HEK293T (cell line): ENCODE results near the gene MRPS23.
A peak's percentile ranks its signal among the peaks of the same experiment; 100 is the strongest.

ENCODE experiments used
- CTCF ChIA-PET: fragments of 350-600 bp; formaldehyde crosslinking; extraction: SDS; loops from one replicate; lab custom pipeline; 2021; ENCODE audit warnings: antibody characterized with exemption, inconsistent platforms; lab: Yijun Ruan, JAX
- POLR2A ChIA-PET: fragments of 350-600 bp; formaldehyde crosslinking; extraction: SDS; loops from one replicate; lab custom pipeline; 2020; ENCODE audit warnings: antibody characterized with exemption, inconsistent platforms; lab: Yijun Ruan, JAX
- DNase-seq: peaks from one replicate; pipeline ENCODE4 v3.0.0; 2012; ENCODE audit warnings: mixed read lengths; ENCODE audit errors: extremely low spot score
- ARNT ChIP-seq: fragments of 450-650 bp; IDR thresholded peaks from 2 replicates; pipeline ENCODE4 v1.6.1; 2017; ENCODE audit warnings: mild to moderate bottlenecking
- BHLHE40 ChIP-seq: fragments of 450-650 bp; IDR thresholded peaks from 2 replicates; pipeline ENCODE4 v1.6.1; 2016; ENCODE audit warnings: mild to moderate bottlenecking, moderate library complexity, borderline replicate concordance
- CTBP1 ChIP-seq: fragments of 450-650 bp; IDR thresholded peaks from 2 replicates; pipeline ENCODE4 v1.6.1; 2016; ENCODE audit warnings: borderline replicate concordance
- ELF4 ChIP-seq: fragments of 450-650 bp; IDR thresholded peaks from 2 replicates; pipeline ENCODE4 v1.6.1; 2017; ENCODE audit warnings: antibody characterized with exemption
- FOXA1 ChIP-seq: fragments of 450-650 bp; IDR thresholded peaks from 2 replicates; pipeline ENCODE4 v1.6.1; 2016; ENCODE audit warnings: mild to moderate bottlenecking
- FOXK2 ChIP-seq: fragments of 450-650 bp; IDR thresholded peaks from 2 replicates; pipeline ENCODE4 v1.6.1; 2016; ENCODE audit warnings: mild to moderate bottlenecking
- FOXM1 ChIP-seq: fragments of 450-650 bp; IDR thresholded peaks from 2 replicates; pipeline ENCODE4 v1.6.1; 2017; ENCODE audit warnings: mild to moderate bottlenecking, borderline replicate concordance
- HDGF ChIP-seq: fragments of 450-650 bp; IDR thresholded peaks from 2 replicates; pipeline ENCODE4 v1.6.1; 2017; ENCODE audit warnings: antibody characterized with exemption, borderline replicate concordance
- L3MBTL2 ChIP-seq: fragments of 450-650 bp; conservative IDR thresholded peaks from 2 replicates; pipeline ENCODE4 v1.6.1; 2016; ENCODE audit warnings: mild to moderate bottlenecking
- LEF1 ChIP-seq: fragments of 450-650 bp; IDR thresholded peaks from 2 replicates; pipeline ENCODE4 v1.6.1; 2017; ENCODE audit warnings: mild to moderate bottlenecking, borderline replicate concordance
- NFRKB ChIP-seq: fragments of 450-650 bp; IDR thresholded peaks from 2 replicates; pipeline ENCODE4 v1.6.1; 2016; ENCODE audit warnings: mild to moderate bottlenecking, moderate library complexity
- PKNOX1 ChIP-seq: fragments of 450-650 bp; IDR thresholded peaks from 2 replicates; pipeline ENCODE4 v1.6.1; 2016
- SP1 ChIP-seq: fragments of 450-650 bp; IDR thresholded peaks from 2 replicates; pipeline ENCODE4 v1.6.1; 2017
- SUZ12 ChIP-seq: fragments of 450-650 bp; IDR thresholded peaks from 2 replicates; pipeline ENCODE4 v1.6.1; 2016; ENCODE audit warnings: mild to moderate bottlenecking
- TARDBP ChIP-seq: fragments of 450-650 bp; IDR thresholded peaks from 2 replicates; pipeline ENCODE4 v1.6.1; 2016
- ZNF384 ChIP-seq: fragments of 450-650 bp; IDR thresholded peaks from 2 replicates; pipeline ENCODE4 v1.6.1; 2016

Gene MRPS23

GRCh38 chr17:57869617-57870282, 19.9 kb upstream of the MRPS23 start:
- TF ChIP-seq HDGF (no peak), ELF4 (no peak), ZNF384 (no peak), FOXA1 (no peak), PKNOX1 (no peak)
- DNase-seq, result no peak
- POLR2A ChIA-PET, result interaction anchor here (2.2 to 3.9 kb wide), 2 partner anchors 9 to 137 kb away, joined by 10 to 12 read pairs; partner anchors contain the start of gene SRSF1
- CTCF ChIA-PET, result interaction anchor here (0.7 kb wide), 1 partner anchor 84 kb away, joined by 4 read pairs; no protein-coding TSS in a partner anchor

- DNase-seq, result no peak
- CTCF ChIA-PET, result no interaction called here
- POLR2A ChIA-PET, result interaction anchor here (2.2 to 3.9 kb wide), 2 partner anchors 9 to 138 kb away, joined by 10 to 12 read pairs; partner anchors contain the start of gene SRSF1
- no peak for TF ChIP-seq FOXA1
- no peak for TF ChIP-seq SP1
- TF ChIP-seq CTBP1, result no peak
- no peak for TF ChIP-seq L3MBTL2
- TF ChIP-seq PKNOX1, result no peak
- no peak for TF ChIP-seq ZNF384
Observed at GRCh38 chr17:57868910-57869616, 19.2 kb upstream of the MRPS23 start.

GRCh38 chr17:57868007-57868909, 18.4 kb upstream of the MRPS23 start:
- no peak for TF ChIP-seq ELF4
- no peak for TF ChIP-seq L3MBTL2
- no peak for TF ChIP-seq FOXA1
- no peak for TF ChIP-seq SUZ12
- no peak for TF ChIP-seq CTBP1
- no peak for TF ChIP-seq NFRKB
- TF ChIP-seq FOXK2, result no peak
- TF ChIP-seq ZNF384, result no peak
- no peak for TF ChIP-seq PKNOX1
- no peak for TF ChIP-seq FOXM1
- TF ChIP-seq HDGF, result no peak
- TF ChIP-seq LEF1, result no peak
- TF ChIP-seq TARDBP, result no peak
- TF ChIP-seq SP1, result no peak
- no peak for TF ChIP-seq BHLHE40
- TF ChIP-seq ARNT, result no peak
- ChIA-PET POLR2A (interaction anchor here (1.4 to 3.9 kb wide), 3 partner anchors 8 to 138 kb away, joined by 3 to 12 read pairs (median 10); partner anchors contain the start of gene SRSF1), CTCF (interaction anchor here (0.7 kb wide), 1 partner anchor 111 kb away, joined by 3 read pairs; no protein-coding TSS in a partner anchor)
- peak; percentile 48 for DNase-seq

GRCh38 chr17:57867126-57867525, 17.3 kb upstream of the MRPS23 start:
- no peak for DNase-seq
- no peak for TF ChIP-seq PKNOX1
- TF ChIP-seq FOXA1, result no peak
- no peak for TF ChIP-seq BHLHE40
- TF ChIP-seq SP1, result no peak
- no peak for TF ChIP-seq ZNF384
- no peak for TF ChIP-seq NFRKB
- TF ChIP-seq CTBP1, result no peak
- TF ChIP-seq HDGF, result no peak
- no peak for TF ChIP-seq ELF4
- no peak for TF ChIP-seq LEF1
- TF ChIP-seq SUZ12, result no peak
- no peak for TF ChIP-seq FOXM1
- TF ChIP-seq FOXK2, result no peak
- no peak for TF ChIP-seq TARDBP
- no peak for TF ChIP-seq ARNT
- no peak for TF ChIP-seq L3MBTL2
- POLR2A ChIA-PET, result interaction anchor here (1.0 to 1.4 kb wide), 2 partner anchors 8 to 140 kb away, joined by 3 to 4 read pairs; partner anchors contain the start of gene SRSF1
- CTCF ChIA-PET, result no interaction called here

GRCh38 chr17:57866723-57867122, 16.9 kb upstream of the MRPS23 start:
- TF ChIP-seq NFRKB, result no peak
- ChIA-PET POLR2A (interaction anchor here (1.0 kb wide), 1 partner anchor 140 kb away, joined by 4 read pairs; the partner anchor contains the start of gene SRSF1), CTCF (no interaction called here)
- DNase-seq, result no peak
